Measurements from ENCODE around the gene CORO1A. TPM values are rescaled to one million over a fixed set of nuclear protein-coding genes. Genes with fewer than 3 reads are reported as not detected.
"Not testable (repeated sequence)": the region's sequence is repeated elsewhere in the genome, so short reads cannot be mapped to it uniquely, and the experiment has no call there.

CORO1A gene
- total RNA-seq, 2 experiments from 2014 or later = 972 to 977 TPM

DNA sequence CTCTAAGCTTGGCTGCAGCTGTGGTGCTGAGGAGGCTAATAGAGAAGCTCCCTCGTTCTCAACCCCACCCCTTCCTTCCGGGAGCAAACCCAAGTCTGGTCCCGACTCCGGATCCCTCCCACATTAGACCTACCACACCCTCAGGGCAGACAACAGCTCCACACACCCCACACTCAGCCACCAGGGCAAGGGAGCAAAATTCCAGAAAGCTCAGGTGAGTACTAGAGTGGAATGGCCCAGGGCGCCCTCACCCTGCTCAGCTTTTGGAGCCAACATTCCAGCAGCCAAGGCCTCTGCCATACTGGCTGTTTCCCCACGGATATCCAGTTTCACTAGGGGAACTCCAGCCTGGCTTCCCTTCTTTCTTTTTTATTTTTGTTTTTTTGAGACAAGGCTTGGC, 25.6 kb downstream of the CORO1A start:
- H3K36me3 Mint-ChIP-seq, H3K9me3 Mint-ChIP-seq, H3K27ac Mint-ChIP-seq, H3K4me1 Mint-ChIP-seq, H3K27me3 Mint-ChIP-seq, DNase-seq, H3K4me3 Mint-ChIP-seq: not testable (repeated sequence)

DNA sequence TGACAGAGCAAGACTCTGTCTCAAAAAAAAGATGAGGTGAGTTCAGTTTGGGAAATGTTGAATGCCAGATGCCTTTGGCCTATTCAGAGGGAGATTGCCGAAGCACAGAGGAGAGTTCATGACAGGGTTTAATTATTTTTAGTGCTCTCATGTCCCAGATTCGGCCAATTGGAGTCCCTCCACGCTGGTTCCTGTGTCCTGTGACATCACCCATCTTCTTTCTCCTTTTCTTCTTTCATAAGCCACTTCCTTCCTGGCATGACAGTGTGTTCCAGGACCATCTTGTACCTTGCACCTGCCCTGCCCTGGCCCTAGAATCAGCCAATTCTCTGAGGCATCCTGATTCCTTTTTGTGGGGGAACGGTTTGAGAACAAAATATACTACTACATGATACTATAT, 28.0 kb downstream of the CORO1A start:
- H3K4me1 Mint-ChIP-seq, DNase-seq, H3K27ac Mint-ChIP-seq, H3K27me3 Mint-ChIP-seq, H3K9me3 Mint-ChIP-seq, H3K4me3 Mint-ChIP-seq, H3K36me3 Mint-ChIP-seq: not testable (repeated sequence)

GRCh38 chr16:30217082-30217481, 33.7 kb downstream of the CORO1A start:
- not testable (repeated sequence) for H3K4me1 Mint-ChIP-seq, H3K9me3 Mint-ChIP-seq, H3K4me3 Mint-ChIP-seq, H3K27me3 Mint-ChIP-seq, H3K27ac Mint-ChIP-seq, DNase-seq, H3K36me3 Mint-ChIP-seq

Other genes starting within 250 kb of the CORO1A start
- gene TMEM219, start 221.5 kb upstream of the CORO1A start, total RNA-seq = 10 to 100 TPM; 29.3 TPM
- 10 to 100 TPM; 24.9 to 26.4 TPM for gene TAOK2, start 209.7 kb upstream of the CORO1A start, total RNA-seq
- gene HIRIP3, start 188.0 kb upstream of the CORO1A start, total RNA-seq = 10 to 100 TPM; 39.5 to 41.4 TPM
- 10 to 100 TPM; 83.8 to 91.1 TPM for gene INO80E, start 187.4 kb upstream of the CORO1A start, total RNA-seq
- gene DOC2A, start 172.6 kb upstream of the CORO1A start, total RNA-seq = 1 to 10 TPM in 1 of 2 experiments, under 1 TPM in 1; 0.89 to 1.4 TPM
- gene C16orf92, start 160.4 kb upstream of the CORO1A start, total RNA-seq = not detected
- gene TLCD3B, start 152.3 kb upstream of the CORO1A start, total RNA-seq = 1 to 10 TPM; 1.2 to 2.0 TPM
- 1,000 to 10,000 TPM; 2,800 to 2,893 TPM for gene ALDOA, start 117.8 kb upstream of the CORO1A start, total RNA-seq
- 100 to 1,000 TPM; 125 to 127 TPM for gene PPP4C, start 107.6 kb upstream of the CORO1A start, total RNA-seq
- 1 to 10 TPM in 1 of 2 experiments, under 1 TPM in 1; 0.74 to 1.1 TPM for gene TBX6, start 91.7 kb upstream of the CORO1A start, total RNA-seq
- gene YPEL3, start 87.4 kb upstream of the CORO1A start, total RNA-seq = 10 to 100 TPM; 11.8 to 12.1 TPM
- gene GDPD3, start 70.1 kb upstream of the CORO1A start, total RNA-seq = 1 to 10 TPM; 1.7 to 4.3 TPM
- 10 to 100 TPM; 38.9 to 41.6 TPM for gene MAPK3, start 60.4 kb upstream of the CORO1A start, total RNA-seq
- 100 to 1,000 TPM; 252 to 257 TPM for gene BOLA2B, start 10.1 kb downstream of the CORO1A start, total RNA-seq
- 10 to 100 TPM; 64.2 to 65.7 TPM for gene SLX1A, start 10.3 kb downstream of the CORO1A start, total RNA-seq
- gene SULT1A3, start 15.7 kb downstream of the CORO1A start, total RNA-seq = 10 to 100 TPM in 1 of 2 experiments, 1 to 10 TPM in 1; 9.6 to 12.3 TPM
- 1 to 10 TPM; 6.8 to 8.1 TPM for gene NPIPB13, start 64.9 kb downstream of the CORO1A start, total RNA-seq
- gene CD2BP2, start 171.7 kb downstream of the CORO1A start, total RNA-seq = 10 to 100 TPM; 60.7 to 66.8 TPM
- 10 to 100 TPM; 43.2 to 45.7 TPM for gene TBC1D10B, start 186.9 kb downstream of the CORO1A start, total RNA-seq
- 1 to 10 TPM; 1.2 to 1.5 TPM for gene MYL11, start 191.2 kb downstream of the CORO1A start, total RNA-seq
- gene SEPTIN1, start 199.0 kb downstream of the CORO1A start, total RNA-seq = 100 to 1,000 TPM; 162 to 163 TPM
- gene ZNF48, start 211.8 kb downstream of the CORO1A start, total RNA-seq = 10 to 100 TPM in 1 of 2 experiments, 1 to 10 TPM in 1; 9.5 to 10.2 TPM
- 1 to 10 TPM; 4.2 to 5.2 TPM for gene ZNF771, start 224.0 kb downstream of the CORO1A start, total RNA-seq
- 100 to 1,000 TPM; 181 to 183 TPM for gene DCTPP1, start 246.4 kb downstream of the CORO1A start, total RNA-seq

Data from activated naive CD8-positive, alpha-beta T cell treated with anti-CD3 and anti-CD28 coated beads for 36 hours (primary cell).